Glomerular visceral epithelial cell (primary cell): ENCODE results near the gene ARL2BP.

Experiments
- DNase-seq: peaks from one replicate; pipeline ENCODE4 v3.0.0-alpha.2; 2016; ENCODE audit errors: extremely low spot score

ARL2BP gene

GRCh38 chr16:57283214-57283958 lies 38.3 kb downstream of the ARL2BP start:
- DNase-seq = no peak

GRCh38 chr16:57283959-57284208 lies 38.8 kb downstream of the ARL2BP start:
- DNase-seq = no peak

DNA sequence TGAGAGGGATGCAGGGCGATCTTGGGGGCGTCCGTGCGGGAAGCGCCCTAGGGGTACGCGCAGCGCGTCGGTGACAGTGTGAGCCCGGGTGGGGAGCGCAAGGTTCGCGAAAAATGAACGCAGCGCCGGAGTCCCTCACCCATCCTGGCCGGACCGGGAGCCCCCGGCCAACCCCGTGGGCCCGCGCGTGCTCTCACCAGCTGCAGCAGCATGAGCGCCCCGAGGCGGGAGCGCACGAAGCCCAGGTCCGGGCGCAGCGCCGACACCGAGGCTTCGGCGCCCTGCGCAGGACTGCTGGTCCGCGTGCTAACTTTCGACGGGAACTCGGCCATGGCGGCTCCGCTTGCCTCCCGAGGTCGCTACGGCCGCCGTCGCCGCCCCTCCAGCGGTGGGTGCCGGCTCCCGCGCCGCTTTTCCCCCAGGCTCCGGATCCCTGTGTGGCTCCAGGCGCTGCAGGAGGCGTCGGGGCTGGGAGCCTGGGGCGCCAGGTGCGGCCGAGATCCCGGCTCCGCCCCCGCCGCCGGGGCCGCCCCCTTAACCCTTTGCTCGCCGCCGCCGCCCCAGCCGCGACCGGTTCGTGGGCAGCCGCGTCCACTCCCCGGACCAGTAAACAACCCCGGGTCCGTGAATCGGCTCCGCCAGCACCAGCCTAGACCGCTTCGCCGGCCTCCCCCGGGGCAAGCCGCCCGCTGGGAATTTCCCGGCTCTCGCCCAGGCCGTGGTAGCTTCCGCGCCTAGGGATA lies 39.3 kb downstream of the ARL2BP start, which contains the start of gene PLLP:
Gene PLLP (minus strand): TSS at position 464 of the 743 bp plus-strand sequence. CDS start 132 bp downstream, at position 332.
- DNase-seq = peak; percentile 60

DNA sequence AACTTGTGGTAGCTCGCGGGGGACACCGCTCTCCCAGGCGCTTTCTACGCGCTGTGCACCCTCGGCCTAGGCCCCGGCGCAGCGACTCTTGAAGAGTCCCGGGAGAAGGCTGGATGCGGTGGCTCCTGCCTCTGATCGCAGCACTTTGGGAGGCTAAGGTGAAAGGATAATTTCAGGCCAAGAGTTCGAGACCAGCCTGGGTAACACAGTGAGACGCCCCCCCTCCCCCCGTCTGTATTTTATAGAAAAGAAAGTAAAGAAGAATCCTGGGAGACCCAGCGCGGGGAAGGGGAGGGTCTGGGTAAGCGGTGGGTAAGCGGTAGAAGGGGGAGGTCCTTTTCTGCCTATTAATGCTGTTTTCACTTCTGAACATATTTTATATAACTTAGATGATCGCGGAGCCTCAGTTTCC lies 39.9 kb downstream of the ARL2BP start:
- no peak for DNase-seq

GRCh38 chr16:57285379-57285778 lies 40.3 kb downstream of the ARL2BP start:
- DNase-seq = no peak

DNA sequence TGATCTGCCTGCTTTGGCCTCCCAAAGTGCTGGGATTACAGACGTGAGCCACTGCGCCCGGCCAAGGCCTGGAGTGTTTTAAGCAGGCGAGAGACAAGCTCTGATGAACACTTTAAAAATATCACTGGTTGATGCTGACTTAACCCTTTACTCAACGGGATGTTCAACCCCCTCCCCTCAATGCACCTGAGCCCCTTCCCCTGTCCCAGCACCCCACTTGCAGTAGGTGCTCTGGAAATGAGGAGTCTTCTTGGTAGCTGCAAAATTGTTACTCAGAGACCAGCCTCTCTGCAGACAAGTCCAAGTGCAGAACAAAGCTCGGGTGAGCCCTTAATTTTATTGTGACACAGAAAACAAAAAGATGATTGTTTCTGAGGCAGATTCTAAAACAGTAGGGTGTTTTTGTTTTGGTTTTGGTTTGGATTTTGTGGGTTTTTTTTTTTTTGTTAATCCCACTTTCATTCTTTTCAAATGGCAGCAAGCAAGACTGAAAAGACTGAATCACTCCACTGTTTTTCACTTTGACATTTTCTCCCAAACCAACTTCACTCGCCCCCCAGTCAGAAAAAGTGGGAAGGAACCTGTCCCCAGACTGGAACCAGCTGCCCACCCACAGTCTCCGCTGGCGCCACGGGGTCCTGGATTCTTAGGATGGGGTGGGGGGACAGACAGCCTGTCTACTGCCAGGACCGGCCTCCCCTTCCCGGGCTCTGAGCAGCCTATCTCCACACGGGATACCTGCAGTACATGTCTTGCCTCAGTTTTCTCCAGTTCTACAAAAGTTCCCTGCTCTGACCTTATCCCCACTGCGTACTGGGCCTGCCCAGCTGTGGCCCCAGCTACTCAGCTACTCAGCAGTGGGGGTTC lies 44.6 kb downstream of the ARL2BP start:
- DNase-seq = no peak

DNA sequence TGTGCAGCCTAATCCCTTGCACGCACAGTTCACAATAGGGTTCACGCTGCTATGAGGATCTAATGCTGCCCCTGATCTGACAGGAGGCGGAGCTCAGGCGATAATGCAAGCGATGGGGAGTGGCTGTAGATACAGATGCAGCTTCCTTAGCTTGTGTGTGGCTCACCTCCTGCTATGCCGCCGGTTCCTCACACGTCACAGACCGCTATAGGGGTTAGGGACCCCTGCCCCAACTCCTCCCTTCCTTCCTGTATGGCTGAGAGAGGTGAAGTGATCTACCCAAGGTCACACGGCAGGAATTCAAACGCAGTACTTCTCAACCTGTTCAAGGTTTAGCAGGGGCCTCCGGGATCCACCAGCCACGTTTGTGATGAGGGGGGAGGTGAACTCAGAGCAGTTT lies 52.8 kb downstream of the ARL2BP start:
- no peak for DNase-seq

DNA sequence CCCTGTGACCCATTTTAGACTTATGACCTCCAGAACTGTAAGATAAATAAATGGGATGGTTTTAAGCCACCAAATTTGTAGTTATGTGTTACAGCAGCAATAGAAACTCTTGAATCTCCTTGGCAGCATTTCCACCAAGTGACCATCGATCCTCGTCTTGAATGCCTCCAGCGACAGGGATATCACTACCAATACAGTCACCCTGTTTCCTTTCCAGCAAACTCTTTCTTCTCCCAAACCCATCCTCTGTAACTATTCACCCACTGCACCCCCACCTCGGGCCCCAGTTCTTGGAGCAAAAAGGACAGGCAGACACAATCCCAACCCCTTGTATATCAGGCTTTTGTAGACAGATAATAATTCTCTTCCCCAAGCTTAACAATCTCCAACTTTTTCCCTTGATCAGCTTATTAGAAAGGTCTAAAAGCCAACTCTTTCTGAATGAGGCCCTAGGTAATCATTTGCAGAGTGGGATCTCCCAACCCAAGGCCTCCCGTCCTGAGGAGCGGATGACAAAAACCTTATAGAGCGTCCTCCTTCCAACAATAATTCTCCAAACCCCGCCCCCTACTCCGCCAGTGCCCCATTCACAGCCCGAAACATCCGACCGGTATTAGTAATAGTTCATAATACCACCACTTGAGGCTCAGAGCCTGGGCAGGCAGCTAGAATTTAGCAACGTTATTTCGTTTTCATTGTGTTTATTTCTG lies 54.1 kb downstream of the ARL2BP start:
- DNase-seq = peak; percentile 85

- DNase-seq = peak; percentile 93
These were observed 54.8 kb downstream of the ARL2BP start for GRCh38 chr16:57299719-57300386.

- DNase-seq = peak; percentile 98
These were observed 55.5 kb downstream of the ARL2BP start for GRCh38 chr16:57300387-57301125.

GRCh38 chr16:57301126-57301817 lies 56.2 kb downstream of the ARL2BP start:
- no peak for DNase-seq
